ENCODE data around the gene NAP1L4. TPM values are rescaled to one million over a fixed set of nuclear protein-coding genes. Genes with fewer than 3 reads are reported as not detected.

NAP1L4 gene
- total and polyA plus RNA-seq, 2 of the 8 experiments (the other 6 are each of a cell fraction or from before 2014, with no cell fraction given): 75.8 to 194 TPM

GRCh38 chr11:3002871-3003270, 10.7 kb upstream of the NAP1L4 start:
- H2BK20ac ChIP-seq (ENCODE audit: low read length): no peak overlapping the region
- no peak overlapping the region for H3K9ac ChIP-seq (replicated peaks in 1 of 4; ENCODE audit: extremely low read depth in 1 of 4, low read depth in 3 of 4, low read length in 3 of 4)
- CTCF ChIA-PET (ENCODE audit: partially characterized antibody): interaction anchor here (0.7 to 2.3 kb wide), 6 partner anchors 8 to 27 kb away, joined by 3 to 13 read pairs (median 6); no protein-coding TSS in a partner anchor
- H4K5ac ChIP-seq (ENCODE audit: insufficient read length, low read depth, low read length): no peak overlapping the region
- H3K4me3 ChIP-seq (ENCODE audit: extremely low read depth in 1 of 4, insufficient read depth in 2 of 4, low read depth in 3 of 4, low read length in 4 of 4): no peak overlapping the region
- H3K23me2 ChIP-seq (ENCODE audit: low read depth, low read length): no peaks in the 10 kb centered on the region
- H4K20me1 ChIP-seq (replicated peaks in 1 of 2; ENCODE audit: control insufficient read depth in 1 of 2, insufficient read depth in 2 of 2, low read length in 2 of 2): peaks cover 9 to 18% of the 10 kb centered on the region in 2 experiments
- H2AK5ac ChIP-seq (ENCODE audit: low read depth, low read length): no peak overlapping the region
- no peaks in the 10 kb centered on the region for H3K79me2 ChIP-seq (ENCODE audit: control insufficient read depth in 1 of 2, insufficient read depth in 2 of 2, low read length in 2 of 2)
- H2AFZ ChIP-seq (ENCODE audit: low read length): no peak overlapping the region
- POLR2A ChIA-PET (ENCODE audit: partially characterized antibody): interaction anchor here (1.3 to 3.0 kb wide), 3 partner anchors 7 to 13 kb away, joined by 3 to 10 read pairs (median 7); partner anchors contain the start of gene NAP1L4
- no peaks in the 10 kb centered on the region for H3K79me1 ChIP-seq (ENCODE audit: low read depth, low read length)
- H2BK15ac ChIP-seq (ENCODE audit: low read length): no peak overlapping the region
- 78% methylated on average over 8 of the region's 8 CpGs; no CpG with 5 or more reads in 1 of the 2 experiments for WGBS, 2 experiments (ENCODE audit: extremely low coverage in 1 of 2, insufficient coverage in 1 of 2, insufficient read length in 1 of 2, insufficient replicate concordance in 2 of 2, low coverage in 1 of 2, low lambda C conversion rate in 2 of 2, missing lambda C conversion rate in 1 of 2)
- no peak overlapping the region for H3K27ac ChIP-seq (ENCODE audit: low read depth, low read length)
- H3K18ac ChIP-seq (ENCODE audit: extremely low read depth, low read length): no peak overlapping the region
- H3K36me3 ChIP-seq (ENCODE audit: control insufficient read depth in 2 of 4, insufficient read depth in 4 of 4, low read length in 3 of 4): peaks cover 13 to 60% (median 46%) of the 10 kb centered on the region in 4 experiments; a peak in 6 of 8 replicates
- H3K56ac ChIP-seq (replicated peaks; ENCODE audit: insufficient read length, low read depth, low read length): no peak overlapping the region
- FAIRE-seq (no peak), DNase-seq (ENCODE audit: low read depth in 1 of 2, low spot score in 2 of 2) (no peak)
- no peak overlapping the region for H2BK5ac ChIP-seq (ENCODE audit: low read depth, low read length)
- no peak overlapping the region for H4K8ac ChIP-seq (ENCODE audit: extremely low read depth, insufficient read depth, low read length)
- no peak overlapping the region for H2BK12ac ChIP-seq (ENCODE audit: low read depth, low read length)
- H3K23ac ChIP-seq (ENCODE audit: insufficient read length): no peak overlapping the region
- no peak overlapping the region for H3K14ac ChIP-seq (ENCODE audit: insufficient read length)
- no peaks in the 10 kb centered on the region for H3K27me3 ChIP-seq (replicated peaks in 1 of 4; ENCODE audit: control insufficient read depth in 3 of 4, extremely low read depth in 1 of 4, insufficient read depth in 3 of 4, low read length in 3 of 4)
- no peak overlapping the region for H3K4ac ChIP-seq (replicated peaks; ENCODE audit: insufficient read length, low read depth, low read length)
- H4K91ac ChIP-seq (replicated peaks; ENCODE audit: insufficient read length, low read length): no peak overlapping the region
- no peak overlapping the region for H2BK120ac ChIP-seq (replicated peaks; ENCODE audit: low read depth, low read length)
- no peak overlapping the region for H3K4me2 ChIP-seq (ENCODE audit: insufficient read depth in 1 of 2, low read depth in 2 of 2, low read length in 2 of 2)
- no peaks in the 10 kb centered on the region for H3K9me3 ChIP-seq (ENCODE audit: insufficient read depth in 2 of 2, low read depth in 1 of 2, low read length in 1 of 2)
- peaks cover 0 to 3% (median 0%) of the 10 kb centered on the region in 4 experiments; a peak in 1 of 7 replicates for H3K4me1 ChIP-seq (replicated peaks in 1 of 4; ENCODE audit: control insufficient read depth in 3 of 4, insufficient read depth in 4 of 4, low read length in 3 of 4)
- TF ChIP-seq POLR2AphosphoS5 (IDR thresholded peaks at IDR 0.05; ENCODE audit: low read depth, low read length) (no peak), CBX5 (IDR thresholded peaks at IDR 0.05; ENCODE audit: low read depth, low read length) (no peak), POLR2A (IDR thresholded peaks at IDR 0.05; ENCODE audit: control extremely low read depth in 1 of 2, low read depth in 2 of 2, low read length in 2 of 2) (no peak), CBX8 (IDR thresholded peaks at IDR 0.05; ENCODE audit: borderline replicate concordance, low read depth, low read length) (no peak), USF2 (IDR thresholded peaks at IDR 0.05; ENCODE audit: low read length) (no peak), JUND (IDR thresholded peaks at IDR 0.05; ENCODE audit: low read length) (no peak), POU5F1 (IDR thresholded peaks at IDR 0.05; ENCODE audit: low read depth, low read length) (no peak), RFX5 (IDR thresholded peaks at IDR 0.05; ENCODE audit: borderline replicate concordance, low read depth, low read length) (no peak), CREB1 (IDR thresholded peaks at IDR 0.05) (no peak), BACH1 (IDR thresholded peaks at IDR 0.05; ENCODE audit: low read length) (no peak), SP2 (IDR thresholded peaks at IDR 0.05; ENCODE audit: low read length) (no peak), KDM4A (IDR thresholded peaks at IDR 0.05; ENCODE audit: low read depth, low read length, severe bottlenecking) (no peak), YY1 (IDR thresholded peaks at IDR 0.05; ENCODE audit: low read depth, low read length) (no peak), GTF2F1 (IDR thresholded peaks at IDR 0.05; ENCODE audit: borderline replicate concordance, low read depth, low read length) (no peak)
- TF ChIP-seq, protein P1, sequence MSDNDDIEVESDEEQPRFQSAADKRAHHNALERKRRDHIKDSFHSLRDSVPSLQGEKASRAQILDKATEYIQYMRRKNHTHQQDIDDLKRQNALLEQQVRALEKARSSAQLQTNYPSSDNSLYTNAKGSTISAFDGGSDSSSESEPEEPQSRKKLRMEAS (IDR thresholded peaks at IDR 0.05): no peak

Data from H1 (cell line).